Smooth muscle cell (in vitro differentiated cells): ENCODE data around the gene ZFAND4. TPM values are rescaled to one million over a fixed set of nuclear protein-coding genes. Genes with fewer than 3 reads are reported as not detected.

Source experiments
- DNase-seq: peaks from one replicate; lab custom pipeline; 2025; ENCODE audit not compliant: unreplicated experiment; lab: John Stamatoyannopoulos, UW
- H2AFZ ChIP-seq: fragments of 200-600 bp; sonication (generic); 2 replicates; pipeline ENCODE4 v1.6.0; 2016; ENCODE audit warnings: antibody characterized with exemption, low read depth, mild to moderate bottlenecking
- H3F3A ChIP-seq: fragments of 200-600 bp; sonication (generic); 2 replicates; pipeline ENCODE4 v1.6.0; 2017; ENCODE audit warnings: antibody characterized with exemption, low read depth
- H3K27ac ChIP-seq: fragments of 200-600 bp; sonication (generic); 2 replicates; pipeline ENCODE4 v1.5.1; 2016; ENCODE audit warnings: low read depth, mild to moderate bottlenecking
- H3K27me3 ChIP-seq: fragments of 200-600 bp; sonication (generic); 2 replicates; pipeline ENCODE4 v1.6.1; 2016; ENCODE audit warnings: low read depth, mild to moderate bottlenecking
- H3K36me3 ChIP-seq: fragments of 200-600 bp; sonication (generic); 2 replicates; pipeline ENCODE4 v1.5.1; 2016; ENCODE audit warnings: low read depth
- H3K4me1 ChIP-seq: fragments of 200-600 bp; sonication (generic); 2 replicates; pipeline ENCODE4 v1.5.1; 2016; ENCODE audit warnings: low read depth
- H3K4me2 ChIP-seq: fragments of 200-600 bp; sonication (generic); 2 replicates; pipeline ENCODE4 v1.6.0; 2016; ENCODE audit warnings: mild to moderate bottlenecking
- H3K4me3 ChIP-seq: fragments of 200-600 bp; sonication (generic); 2 replicates; pipeline ENCODE4 v1.5.1; 2016; ENCODE audit warnings: mild to moderate bottlenecking
- H3K79me2 ChIP-seq: fragments of 200-600 bp; sonication (generic); 2 replicates; pipeline ENCODE4 v1.6.0; 2016; ENCODE audit warnings: low read depth, mild to moderate bottlenecking
- H3K9ac ChIP-seq: fragments of 200-600 bp; sonication (generic); 2 replicates; pipeline ENCODE4 v1.6.0; 2016; ENCODE audit warnings: low read depth
- H3K9me3 ChIP-seq: fragments of 200-600 bp; sonication (generic); replicated peaks from 2 replicates; pipeline ENCODE4 v1.5.1; 2016; ENCODE audit warnings: low read depth
- H4K20me1 ChIP-seq: fragments of 200-600 bp; sonication (generic); 2 replicates; pipeline ENCODE4 v1.6.0; 2016; ENCODE audit warnings: low read depth
- CTCF ChIP-seq: fragments of 200-600 bp; sonication (generic); IDR thresholded peaks from 2 replicates; pipeline ENCODE4 v1.5.1; 2017; ENCODE audit warnings: borderline replicate concordance, mild to moderate bottlenecking, antibody characterized with exemption; ENCODE audit not compliant: insufficient read depth, poor library complexity, severe bottlenecking
- WGBS: methylation state at CpG from one replicate; pipeline ENCODE4 v1.1.7; 2016; ENCODE audit warnings: low lambda C conversion rate; 5-methylcytosine and 5-hydroxymethylcytosine counted together
- polyA plus RNA-seq: library from polyadenylated mRNA; unstranded; fragments of >200 nt; fragmentation: Nextera tagmentation; extraction: Ambion mirVana; gene quantifications from 2 replicates; pipeline ENCODE4 v1.2.1, GENCODE V29; 2016
- total RNA-seq: library from RNA; depleted of rRNA; stranded (reverse); fragments of >200 nt; gene quantifications from 2 replicates; pipeline ENCODE4 v1.2.3, GENCODE V29; 2014

The ZFAND4 gene
- total and polyA plus RNA-seq, 2 experiments from 2014 or later: 3.6 to 5.0 TPM

GRCh38 chr10:45591280-45591679, 81.3 kb downstream of the ZFAND4 start:
- Histone ChIP-seq H4K20me1 (no peaks in the 10 kb centered on the region), H3K27me3 (no peaks in the 10 kb centered on the region), H3K4me3 (no peak overlapping the region), H3K9me3 (peaks cover 5% of the 10 kb centered on the region), H3K9ac (no peak overlapping the region), H3K27ac (no peak overlapping the region), H3K36me3 (no peaks in the 10 kb centered on the region), H3K79me2 (peaks cover 25% of the 10 kb centered on the region), H3F3A (no peaks in the 10 kb centered on the region), H2AFZ (no peak overlapping the region), H3K4me2 (no peak overlapping the region), H3K4me1 (peaks cover 11% of the 10 kb centered on the region)
- no peak for TF ChIP-seq CTCF
- 96% methylated on average over 2 of the region's 2 CpGs for WGBS
- DNase-seq: no peak

- no peak overlapping the region for H3K4me2 ChIP-seq
- no peak overlapping the region for H2AFZ ChIP-seq
- H3F3A ChIP-seq: no peaks in the 10 kb centered on the region
- H3K9ac ChIP-seq: no peak overlapping the region
- H3K79me2 ChIP-seq: peaks cover 25% of the 10 kb centered on the region
- TF ChIP-seq CTCF: no peak
- no peak overlapping the region for H3K4me3 ChIP-seq
- peaks cover 11% of the 10 kb centered on the region for H3K4me1 ChIP-seq
- H3K9me3 ChIP-seq: peaks cover 5% of the 10 kb centered on the region
- no peaks in the 10 kb centered on the region for H3K36me3 ChIP-seq
- no peak for DNase-seq
- 97% methylated on average over 2 of the region's 2 CpGs for WGBS
- no peak overlapping the region for H3K27ac ChIP-seq
- H4K20me1 ChIP-seq: peaks cover under 1% of the 10 kb centered on the region
- no peaks in the 10 kb centered on the region for H3K27me3 ChIP-seq
Observed at GRCh38 chr10:45589868-45590267, 82.7 kb downstream of the ZFAND4 start.

- Histone ChIP-seq H3K27ac (no peak overlapping the region), H3K4me1 (peaks cover 11% of the 10 kb centered on the region), H3K4me2 (no peak overlapping the region), H3K4me3 (no peak overlapping the region), H3K9me3 (peaks cover 5% of the 10 kb centered on the region), H3K79me2 (peaks cover 22% of the 10 kb centered on the region), H3K36me3 (no peaks in the 10 kb centered on the region), H2AFZ (no peak overlapping the region), H3K27me3 (no peaks in the 10 kb centered on the region), H3F3A (no peaks in the 10 kb centered on the region), H3K9ac (no peak overlapping the region), H4K20me1 (peaks cover 6% of the 10 kb centered on the region)
- DNase-seq: no peak
- TF ChIP-seq CTCF: no peak
Observed at GRCh38 chr10:45589009-45589408, 83.6 kb downstream of the ZFAND4 start.

GRCh38 chr10:45586028-45586824, 86.3 kb downstream of the ZFAND4 start:
- WGBS: 96% methylated on average over 3 of the region's 3 CpGs
- no peak overlapping the region for H3K4me3 ChIP-seq
- H3K27ac ChIP-seq: no peak overlapping the region
- no peaks in the 10 kb centered on the region for H3K4me1 ChIP-seq
- DNase-seq: no peak
- no peaks in the 10 kb centered on the region for H3K36me3 ChIP-seq
- H2AFZ ChIP-seq: no peak overlapping the region
- H3K4me2 ChIP-seq: no peak overlapping the region
- peaks cover 17% of the 10 kb centered on the region for H3K79me2 ChIP-seq
- H3K27me3 ChIP-seq: no peaks in the 10 kb centered on the region
- no peak overlapping the region for H3K9ac ChIP-seq
- no peaks in the 10 kb centered on the region for H3F3A ChIP-seq
- H3K9me3 ChIP-seq: peaks cover 5% of the 10 kb centered on the region
- H4K20me1 ChIP-seq: peaks cover 29% of the 10 kb centered on the region
- TF ChIP-seq CTCF: no peak
